ENCODE results near the gene EFEMP2.

Gene EFEMP2

DNA sequence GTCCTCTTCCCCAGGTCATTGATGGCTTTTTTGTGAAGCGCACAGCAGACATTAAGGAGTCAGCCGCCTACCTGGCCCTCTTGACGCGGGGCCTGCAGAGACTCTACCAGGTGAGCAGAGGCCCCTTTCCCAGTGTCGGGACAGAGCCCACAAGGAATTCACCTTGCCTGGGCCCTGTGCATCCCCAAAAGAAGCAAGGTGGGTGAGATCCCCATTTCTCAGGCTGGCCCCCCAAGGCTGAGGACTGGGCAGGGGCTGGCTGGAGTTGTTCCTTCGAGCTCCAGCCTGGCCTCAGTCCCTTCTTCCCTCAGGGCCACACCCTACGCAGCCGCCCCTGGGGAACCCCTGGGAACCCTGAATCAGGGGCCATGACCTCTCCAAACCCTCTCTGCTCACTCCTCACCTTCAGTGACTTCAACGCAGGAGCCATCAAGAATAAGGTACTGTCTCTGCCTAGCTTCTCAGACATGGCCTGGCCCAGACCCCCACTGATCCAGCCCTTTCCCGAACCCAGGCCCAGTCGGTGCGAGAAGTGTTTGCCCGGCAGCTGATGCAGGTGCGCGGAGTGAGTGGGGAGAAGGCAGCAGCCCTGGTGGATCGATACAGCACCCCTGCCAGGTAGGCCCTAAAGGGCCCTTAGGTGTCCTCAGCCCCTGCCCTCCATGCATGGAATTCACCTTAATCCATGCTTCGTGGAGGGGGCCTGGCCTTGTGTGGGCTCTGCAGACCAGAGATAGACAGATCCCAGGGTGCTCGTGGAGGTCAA is 7.7 kb downstream of the EFEMP2 start:
- DNase-seq, result no peak

- DNase-seq, result no peak
Measured at GRCh38 chr11:65863889-65864705, 8.5 kb downstream of the EFEMP2 start.

DNA sequence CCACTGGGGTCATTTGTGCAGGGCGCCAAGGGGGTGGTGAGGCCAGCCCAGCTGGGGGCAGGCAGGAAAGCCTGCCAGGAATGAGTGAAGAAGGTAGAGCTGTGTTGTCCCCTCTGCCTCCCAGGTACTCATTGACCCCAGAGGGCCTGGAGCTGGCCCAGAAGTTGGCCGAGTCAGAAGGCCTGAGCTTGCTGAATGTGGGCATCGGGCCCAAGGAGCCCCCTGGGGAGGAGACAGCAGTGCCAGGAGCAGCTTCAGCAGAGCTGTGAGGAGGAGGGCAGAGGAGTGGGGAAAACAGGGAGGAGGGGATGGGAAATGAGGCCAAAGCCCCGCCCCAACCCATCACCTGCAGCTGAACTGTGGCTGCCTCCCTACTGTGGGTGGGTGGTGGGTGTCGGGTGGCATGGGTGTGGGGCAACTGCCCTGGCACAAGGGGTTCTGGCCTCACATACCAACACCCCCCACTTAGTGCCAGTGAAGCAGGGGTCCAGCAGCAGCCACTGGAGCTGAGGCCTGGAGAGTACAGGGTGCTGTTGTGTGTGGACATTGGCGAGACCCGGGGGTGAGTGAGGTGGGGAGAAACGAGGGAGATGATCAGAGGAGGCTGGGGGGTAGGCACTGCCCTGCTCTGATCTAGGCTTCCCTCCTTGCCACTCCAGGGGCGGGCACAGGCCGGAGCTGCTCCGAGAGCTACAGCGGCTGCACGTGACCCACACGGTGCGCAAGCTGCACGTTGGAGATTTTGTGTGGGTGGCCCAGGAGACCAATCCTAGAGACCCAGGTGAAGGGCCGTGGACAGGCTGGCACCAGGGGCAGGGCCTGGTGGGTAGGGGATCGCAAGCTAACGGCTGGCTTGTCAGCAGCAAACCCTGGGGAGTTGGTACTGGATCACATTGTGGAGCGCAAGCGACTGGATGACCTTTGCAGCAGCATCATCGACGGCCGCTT is 9.4 kb downstream of the EFEMP2 start:
- DNase-seq, result no peak

DNA sequence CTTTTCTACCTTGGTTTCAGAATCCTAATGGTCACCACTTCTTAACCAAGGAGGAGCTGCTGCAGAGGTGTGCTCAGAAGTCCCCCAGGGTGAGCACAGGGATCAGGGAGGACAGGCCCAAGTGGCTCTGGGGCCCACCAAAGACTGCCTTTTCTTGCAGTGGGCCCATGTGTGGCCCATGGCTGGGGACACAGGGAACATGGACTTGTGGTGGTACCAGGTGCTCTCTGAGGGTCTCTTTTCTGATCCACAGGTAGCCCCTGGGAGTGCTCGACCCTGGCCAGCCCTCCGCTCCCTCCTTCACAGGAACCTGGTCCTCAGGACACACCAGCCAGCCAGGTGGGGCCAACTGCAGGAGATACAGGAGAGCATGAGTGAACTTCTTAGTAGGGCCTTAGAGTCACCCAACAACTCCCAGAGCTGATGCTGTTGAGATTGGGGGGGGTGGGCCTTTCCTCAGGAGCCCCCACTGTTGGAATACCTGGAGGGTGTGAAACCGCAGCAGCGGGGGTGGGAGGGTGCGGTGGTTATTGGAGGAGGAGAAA is 10.3 kb downstream of the EFEMP2 start:
- no peak for DNase-seq

GRCh38 chr11:65861533-65862183 is 10.9 kb downstream of the EFEMP2 start:
- no peak for DNase-seq

- DNase-seq, result no peak
Measured at GRCh38 chr11:65861165-65861505, 11.5 kb downstream of the EFEMP2 start.

DNA sequence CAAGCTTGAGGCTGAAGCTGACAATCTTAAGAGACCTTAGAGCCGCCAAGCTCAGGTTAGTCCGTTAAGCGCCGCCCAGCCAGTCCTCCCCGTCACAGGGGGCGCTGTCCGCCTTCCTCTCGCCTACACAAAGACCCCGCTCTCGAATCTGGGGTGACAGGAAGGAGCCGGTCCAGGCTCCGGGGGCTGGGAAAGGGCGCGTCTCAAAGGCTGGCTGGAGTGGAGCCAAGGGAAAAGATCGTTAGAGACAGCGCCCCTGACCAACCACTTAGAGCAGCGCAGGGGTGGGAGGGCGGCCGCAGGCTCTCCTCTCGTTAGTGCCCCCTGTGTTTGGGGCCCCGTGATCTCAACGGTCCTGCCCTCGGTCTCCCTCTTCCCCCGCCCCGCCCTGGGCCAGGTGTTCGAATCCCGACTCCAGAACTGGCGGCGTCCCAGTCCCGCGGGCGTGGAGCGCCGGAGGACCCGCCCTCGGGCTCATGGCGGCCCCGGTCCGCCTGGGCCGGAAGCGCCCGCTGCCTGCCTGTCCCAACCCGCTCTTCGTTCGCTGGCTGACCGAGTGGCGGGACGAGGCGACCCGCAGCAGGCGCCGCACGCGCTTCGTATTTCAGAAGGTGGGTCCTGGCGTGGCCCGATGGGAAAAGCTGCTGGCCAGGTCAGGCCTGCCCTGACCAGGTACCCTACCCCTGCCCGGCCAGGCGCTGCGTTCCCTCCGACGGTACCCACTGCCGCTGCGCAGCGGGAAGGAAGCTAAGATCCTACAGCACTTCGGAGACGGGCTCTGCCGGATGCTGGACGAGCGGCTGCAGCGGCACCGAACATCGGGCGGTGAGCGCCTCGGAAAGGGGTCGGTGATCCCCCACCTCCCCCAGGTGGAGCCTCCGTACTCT is 12.1 kb downstream of the EFEMP2 start, which contains the start of gene MUS81:
MUS81 (plus strand) TSS at position 156 of the 887 bp plus-strand sequence; CDS start at position 477, 321 bp downstream.
- DNase-seq, result peak; percentile 98 to 99

GRCh38 chr11:65859812-65860277 is 12.8 kb downstream of the EFEMP2 start:
- DNase-seq, result peak; percentile 50 to 69

GRCh38 chr11:65859095-65859811 is 13.3 kb downstream of the EFEMP2 start:
- peak; percentile 97 to 98 for DNase-seq

GRCh38 chr11:65858681-65859087 is 13.9 kb downstream of the EFEMP2 start:
- peak; percentile 54 to 63 for DNase-seq

- DNase-seq, result peak; percentile 96 to 97
Measured at GRCh38 chr11:65857853-65858680, 14.5 kb downstream of the EFEMP2 start, which contains the start of gene CFL1. CFL1 (minus strand) TSS chr11:65858180; CDS start chr11:65858099, 81 bp downstream.

- DNase-seq, result no peak
Measured at GRCh38 chr11:65857500-65857852, 15.1 kb downstream of the EFEMP2 start.

GRCh38 chr11:65856689-65857499 is 15.7 kb downstream of the EFEMP2 start:
- peak; percentile 76 to 88 for DNase-seq

DNA sequence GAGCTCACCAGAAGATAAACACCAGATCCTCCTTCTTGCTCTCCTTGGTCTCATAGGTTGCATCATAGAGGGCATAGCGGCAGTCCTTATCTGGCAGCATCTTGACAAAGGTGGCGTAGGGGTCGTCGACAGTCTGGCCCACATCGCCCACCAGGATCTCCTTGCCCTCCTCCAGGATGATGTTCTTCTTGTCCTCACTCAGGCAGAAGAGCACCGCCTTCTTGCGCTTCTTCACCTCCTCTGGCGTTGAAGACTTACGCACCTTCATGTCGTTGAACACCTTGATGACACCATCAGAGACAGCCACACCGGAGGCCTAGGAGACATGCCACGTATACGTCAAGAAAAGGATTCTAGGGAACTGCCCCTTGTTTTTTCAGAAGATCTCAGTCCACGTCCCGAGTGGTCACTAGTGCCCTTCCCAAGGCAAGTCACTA is 16.7 kb downstream of the EFEMP2 start:
- no peak for DNase-seq

DNA sequence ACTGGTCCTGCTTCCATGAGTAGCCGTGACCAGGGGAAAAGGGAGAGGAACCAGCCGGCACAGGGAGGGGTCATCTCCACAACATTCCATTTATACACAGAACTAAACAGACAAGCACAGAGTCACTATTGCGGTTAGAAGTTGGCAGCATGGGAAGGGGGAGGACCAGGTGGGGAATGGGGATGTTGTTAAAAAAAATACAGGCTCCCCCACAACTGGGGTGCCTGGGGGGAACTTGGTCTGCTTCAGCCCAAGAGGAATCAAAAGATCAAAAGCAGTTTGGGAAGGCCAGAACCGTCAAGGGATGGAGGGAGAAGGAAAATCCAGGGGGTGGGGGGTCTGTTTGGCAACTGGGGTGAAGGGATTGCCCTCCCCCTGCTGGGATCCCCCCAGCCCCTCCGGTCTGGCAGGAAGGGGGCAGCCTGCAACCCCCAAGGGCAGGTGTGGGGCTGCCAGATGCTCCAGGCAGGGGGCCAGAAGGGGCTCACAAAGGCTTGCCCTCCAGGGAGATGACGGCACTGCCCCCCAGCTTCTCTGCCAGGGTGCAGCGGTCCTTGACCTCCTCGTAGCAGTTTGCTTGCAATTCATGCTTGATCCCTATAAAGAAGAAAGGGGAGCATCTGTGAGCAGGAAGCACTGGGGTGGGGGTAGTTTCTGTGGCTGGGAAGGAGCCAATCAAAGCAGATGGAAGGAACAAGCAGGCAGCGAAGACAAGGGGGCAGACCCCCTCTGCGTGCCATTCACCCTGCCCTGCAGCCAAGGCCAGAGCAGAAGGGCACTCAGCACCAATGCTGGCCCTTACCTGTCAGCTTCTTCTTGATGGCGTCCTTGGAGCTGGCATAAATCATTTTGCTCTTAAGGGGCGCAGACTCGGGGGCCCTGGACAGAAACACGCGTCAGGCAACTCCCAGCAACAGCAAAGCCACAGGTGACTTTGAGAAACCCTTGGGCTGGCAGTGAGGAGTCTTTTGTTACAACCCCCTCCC is 17.5 kb downstream of the EFEMP2 start:
- DNase-seq, result no peak

GRCh38 chr11:65854161-65854592 is 18.4 kb downstream of the EFEMP2 start:
- no peak for DNase-seq
